NCI-H1436 treated with DMSO at 0.1 percent for 48 hours (cell line): Measurements from ENCODE around the gene MAP3K12.
"Not testable (repeated sequence)": the region's sequence is repeated elsewhere in the genome, so short reads cannot be mapped to it uniquely, and the experiment has no call there.

Experiments
- DNase-seq: peaks from one replicate; lab custom pipeline; 2025; lab: John Stamatoyannopoulos, UW

The MAP3K12 gene

GRCh38 chr12:53493610-53494391, 5.5 kb downstream of the MAP3K12 start:
- no peak for DNase-seq

GRCh38 chr12:53492830-53493609, 6.2 kb downstream of the MAP3K12 start:
- DNase-seq = peak; percentile 41

- DNase-seq = no peak
These were observed 7.1 kb downstream of the MAP3K12 start for GRCh38 chr12:53492188-53492587.

- no peak for DNase-seq
These were observed 9.9 kb downstream of the MAP3K12 start for GRCh38 chr12:53489242-53489864.

DNA sequence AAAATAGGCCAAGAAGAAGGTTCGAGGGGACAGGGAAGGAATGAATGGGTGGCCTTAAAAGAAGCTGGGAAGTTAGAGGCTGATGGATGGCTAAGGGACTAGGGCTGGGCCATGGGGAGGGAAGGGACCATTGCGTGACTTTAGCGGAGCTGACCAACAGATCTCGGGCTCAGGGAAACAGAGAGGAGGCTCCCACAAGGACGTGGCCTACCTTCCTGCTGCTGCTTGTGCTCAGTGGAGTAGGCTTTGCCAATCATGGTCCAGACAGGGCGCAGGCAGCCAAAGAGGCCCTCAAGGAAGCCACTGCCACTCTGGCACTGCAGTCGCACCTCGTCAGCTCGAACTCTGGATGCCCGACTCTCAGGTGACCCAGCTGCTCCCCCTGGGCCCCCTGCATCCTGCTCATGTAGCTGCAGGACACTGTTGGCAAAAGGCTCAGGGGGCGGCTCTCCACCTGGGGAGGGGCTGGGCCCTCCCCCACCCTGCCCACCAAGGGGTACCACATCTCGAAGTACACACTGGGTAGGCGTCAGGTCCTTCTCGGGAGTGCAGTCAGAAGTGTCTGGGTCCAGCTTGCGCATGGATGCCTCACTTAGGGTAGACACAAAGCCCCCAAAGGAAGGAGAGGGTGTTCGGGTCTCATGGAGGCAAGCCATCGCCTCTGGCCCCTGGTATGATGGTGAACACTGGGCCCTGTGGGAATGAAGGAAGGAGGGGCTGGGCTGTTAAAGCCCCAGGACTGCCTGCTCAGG, 12.3 kb downstream of the MAP3K12 start:
- DNase-seq = no peak

GRCh38 chr12:53485955-53486735, 13.1 kb downstream of the MAP3K12 start:
- DNase-seq = no peak

GRCh38 chr12:53484686-53485575, 14.3 kb downstream of the MAP3K12 start:
- DNase-seq = no peak

GRCh38 chr12:53483979-53484377, 15.3 kb downstream of the MAP3K12 start:
- DNase-seq = no peak

- DNase-seq = no peak
These were observed 15.9 kb downstream of the MAP3K12 start for GRCh38 chr12:53483225-53483978.

DNA sequence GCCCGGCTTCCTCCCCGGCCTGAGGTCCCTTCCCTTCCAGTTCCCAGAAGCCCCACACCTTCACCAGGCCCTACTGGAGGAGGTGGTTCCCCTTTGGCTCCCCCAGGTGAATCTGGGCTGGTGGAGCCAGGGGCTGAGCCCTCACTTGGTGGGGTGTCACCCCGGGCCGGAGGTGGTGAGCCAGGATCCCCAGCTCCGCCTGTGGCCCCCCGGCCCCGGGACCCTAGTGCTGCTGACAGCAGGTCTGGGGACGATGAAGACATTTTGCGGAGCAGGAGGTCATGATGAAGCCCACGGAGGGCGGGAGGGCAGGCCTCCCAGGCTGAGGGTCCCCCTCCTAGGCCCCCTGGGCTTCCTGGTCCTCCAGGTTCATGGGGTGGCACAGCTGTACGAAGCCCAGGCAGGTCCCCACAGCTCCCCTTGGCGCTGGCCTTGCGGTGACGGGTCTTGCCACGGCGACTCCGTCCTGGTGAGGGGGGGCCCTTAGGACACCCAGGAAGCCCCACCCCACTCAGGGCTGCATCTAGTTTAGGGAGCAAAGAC, 16.6 kb downstream of the MAP3K12 start:
- no peak for DNase-seq

- DNase-seq = no peak
These were observed 17.2 kb downstream of the MAP3K12 start for GRCh38 chr12:53481939-53482586.

DNA sequence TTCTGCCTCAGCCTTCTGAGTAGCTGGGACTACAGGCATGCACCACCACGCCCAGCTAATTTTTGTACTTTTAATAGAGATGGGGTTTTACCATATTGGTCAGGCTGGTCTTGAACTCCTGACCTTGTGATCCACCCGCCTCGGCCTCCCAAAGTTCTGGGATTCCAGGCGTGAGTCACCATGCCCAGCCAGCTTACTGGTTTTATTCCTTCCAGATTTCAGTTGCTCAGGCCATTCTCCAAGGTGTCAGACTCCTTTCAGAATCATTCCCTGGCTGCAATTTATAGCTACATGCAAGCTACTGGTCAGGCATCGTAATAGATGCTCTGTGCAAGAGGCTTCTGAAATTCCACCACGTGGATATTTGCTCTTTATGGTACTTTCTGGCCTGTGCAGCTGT, 17.8 kb downstream of the MAP3K12 start:
- not testable (repeated sequence) for DNase-seq

GRCh38 chr12:53480491-53481442, 18.5 kb downstream of the MAP3K12 start:
- no peak for DNase-seq

GRCh38 chr12:53479331-53479730, 19.9 kb downstream of the MAP3K12 start:
- no peak for DNase-seq

GRCh38 chr12:53478865-53479264, 20.4 kb downstream of the MAP3K12 start:
- no peak for DNase-seq

- no peak for DNase-seq
These were observed 22.5 kb downstream of the MAP3K12 start for GRCh38 chr12:53476769-53477209.

GRCh38 chr12:53474819-53475218, 24.4 kb downstream of the MAP3K12 start:
- DNase-seq = no peak
